ENCODE data around the gene AKAP13.

Gene AKAP13

DNA sequence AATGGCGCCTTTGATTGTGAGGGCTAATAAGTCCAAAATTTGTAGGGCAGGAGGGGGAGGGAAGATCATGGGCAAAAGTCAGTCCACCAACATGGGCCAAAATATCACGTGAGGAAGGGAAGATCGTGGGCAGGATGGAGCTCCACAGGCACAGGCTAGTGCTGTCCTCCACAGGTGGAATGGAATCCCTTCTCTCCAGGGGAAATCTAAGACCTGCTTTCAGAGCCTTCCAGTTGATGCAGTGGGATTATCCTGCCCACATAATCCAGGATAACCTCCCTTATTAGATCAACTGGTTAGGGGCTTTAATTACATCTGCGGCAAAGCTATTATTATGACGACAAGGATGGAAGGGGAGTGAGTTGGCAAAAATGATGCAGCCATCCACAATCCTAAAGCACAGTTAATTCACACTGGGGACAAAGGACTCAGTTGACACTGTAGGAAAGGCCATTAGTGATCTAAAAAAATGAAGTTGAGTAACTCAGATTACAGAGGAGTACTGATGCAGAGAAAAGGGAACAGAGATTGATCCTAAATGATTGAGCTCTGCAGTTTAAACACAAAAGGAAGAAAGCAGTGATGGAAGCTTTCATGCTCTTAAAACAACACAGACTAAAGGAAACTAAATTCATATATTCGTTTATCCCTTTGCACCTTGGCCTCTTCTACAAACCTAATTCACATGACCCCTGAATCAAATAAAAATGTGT, 159.8 kb downstream of the AKAP13 start:
- no peak for DNase-seq (ENCODE audit: low read depth)

DNA sequence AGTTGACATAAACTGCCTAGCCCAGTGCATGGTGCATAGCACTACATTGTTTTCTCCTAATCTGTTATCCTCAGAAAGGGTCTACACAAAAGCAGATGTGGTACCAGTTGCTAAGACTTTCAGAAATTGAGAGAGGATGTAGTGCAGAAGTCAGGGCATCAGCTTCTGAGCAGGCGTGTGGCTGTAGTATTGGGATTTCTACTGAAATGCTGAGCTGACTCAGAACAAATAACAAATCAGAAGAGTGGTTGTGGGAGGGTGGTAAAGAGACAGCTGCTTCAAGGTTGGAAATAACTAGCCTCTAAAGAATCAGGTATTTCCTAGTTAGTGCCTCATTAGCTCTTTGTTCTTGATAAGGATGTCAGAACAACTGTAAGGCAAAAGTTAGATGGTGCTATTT, 161.3 kb downstream of the AKAP13 start:
- no peak for DNase-seq (ENCODE audit: low read depth)

DNA sequence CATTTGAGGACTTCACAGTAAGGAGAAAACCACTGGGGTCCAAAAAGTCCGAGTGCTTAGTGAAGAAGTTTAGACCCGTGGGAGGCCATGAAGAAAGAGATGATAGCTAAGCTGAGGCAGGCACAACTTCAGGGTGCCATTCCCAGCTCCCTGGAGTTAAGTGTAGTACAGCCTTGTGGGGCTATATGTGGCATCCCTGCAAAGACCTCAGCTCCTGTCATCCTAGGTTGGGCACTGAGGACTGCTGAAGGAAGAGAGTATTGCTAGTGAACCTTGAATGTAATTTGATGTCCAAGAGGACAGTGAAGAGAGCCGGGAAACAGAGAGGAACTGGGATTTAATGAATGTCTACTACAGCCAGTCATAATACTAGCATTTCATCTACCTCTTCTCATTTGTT, 162.1 kb downstream of the AKAP13 start:
- DNase-seq (ENCODE audit: low read depth), result no peak

DNA sequence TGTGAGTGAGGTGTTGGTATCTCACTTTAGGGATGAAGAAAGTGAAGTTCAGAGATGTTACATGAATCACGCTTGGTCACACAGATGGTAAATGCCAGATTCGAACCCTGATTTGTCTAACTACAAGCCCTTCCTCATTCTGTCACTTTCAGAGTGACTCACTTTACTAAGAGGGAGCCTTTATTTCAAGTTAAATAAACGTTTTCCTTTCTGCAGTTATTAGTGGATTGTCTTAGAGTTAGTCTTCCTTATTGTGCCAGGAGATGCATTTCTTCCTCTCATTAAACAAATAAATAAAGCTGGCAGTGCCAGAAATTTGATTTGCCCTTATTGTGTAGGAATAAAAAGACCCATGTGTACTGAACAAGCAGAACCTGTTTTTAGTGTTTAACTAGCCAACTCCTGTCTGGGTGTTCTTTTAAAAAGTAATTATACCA, 162.5 kb downstream of the AKAP13 start:
- DNase-seq (ENCODE audit: low read depth), result no peak

DNA sequence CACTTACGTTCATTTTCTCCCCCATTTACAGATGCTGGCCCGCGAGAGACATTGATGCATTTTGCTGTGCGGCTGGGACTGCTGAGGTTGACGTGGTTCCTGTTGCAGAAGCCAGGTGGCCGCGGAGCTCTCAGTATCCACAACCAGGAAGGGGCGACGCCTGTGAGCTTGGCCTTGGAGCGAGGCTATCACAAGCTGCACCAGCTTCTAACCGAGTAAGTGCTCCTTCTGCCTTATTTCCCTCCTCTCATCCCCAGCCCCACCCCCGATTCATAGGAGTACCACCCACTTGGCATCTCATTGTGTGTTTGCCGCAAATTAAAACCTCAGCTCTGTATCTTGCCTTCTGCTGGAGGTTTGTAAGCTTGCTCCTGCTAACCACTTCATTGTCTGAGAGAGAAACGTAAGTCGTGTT, 163.3 kb downstream of the AKAP13 start:
- no peak for DNase-seq (ENCODE audit: low read depth)

DNA sequence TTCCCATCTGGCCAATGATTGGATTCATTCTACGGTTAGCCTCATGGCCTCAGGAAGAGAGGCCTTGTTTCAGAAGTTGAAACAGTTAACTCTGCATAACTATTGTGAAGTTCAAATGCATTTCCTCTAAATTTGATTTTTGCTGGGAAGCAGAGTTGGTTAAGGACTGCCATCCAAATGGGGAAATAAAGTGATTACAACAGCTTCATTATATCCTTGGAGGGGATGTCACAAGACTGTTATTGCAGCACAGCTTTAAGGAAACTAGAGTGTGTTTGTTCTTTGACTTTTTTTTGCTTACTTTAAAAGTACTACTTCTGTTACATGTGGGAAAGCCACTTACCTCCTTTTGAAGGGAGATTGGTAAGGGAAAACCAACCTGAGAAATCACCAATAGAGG, 164.8 kb downstream of the AKAP13 start:
- DNase-seq (ENCODE audit: low read depth), result no peak

DNA sequence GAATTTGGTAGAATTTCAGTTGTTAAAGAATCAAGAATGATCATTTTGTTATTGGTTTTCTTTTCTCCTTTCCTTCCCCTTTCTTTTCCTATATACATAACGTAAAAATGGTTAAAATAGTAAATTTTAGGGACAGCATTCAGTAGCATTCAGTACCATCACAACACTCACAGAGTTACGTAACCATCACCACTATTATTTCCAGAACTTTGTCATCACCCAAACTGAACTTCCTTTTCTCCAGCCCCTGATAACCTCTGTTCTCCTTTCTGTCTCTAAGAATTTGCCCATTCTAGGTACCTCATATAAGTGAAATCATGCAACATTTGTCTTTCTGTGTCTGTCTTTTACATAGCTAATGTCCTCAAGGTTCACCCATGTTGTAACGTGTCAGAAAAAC, 165.3 kb downstream of the AKAP13 start:
- DNase-seq (ENCODE audit: low read depth), result no peak

DNA sequence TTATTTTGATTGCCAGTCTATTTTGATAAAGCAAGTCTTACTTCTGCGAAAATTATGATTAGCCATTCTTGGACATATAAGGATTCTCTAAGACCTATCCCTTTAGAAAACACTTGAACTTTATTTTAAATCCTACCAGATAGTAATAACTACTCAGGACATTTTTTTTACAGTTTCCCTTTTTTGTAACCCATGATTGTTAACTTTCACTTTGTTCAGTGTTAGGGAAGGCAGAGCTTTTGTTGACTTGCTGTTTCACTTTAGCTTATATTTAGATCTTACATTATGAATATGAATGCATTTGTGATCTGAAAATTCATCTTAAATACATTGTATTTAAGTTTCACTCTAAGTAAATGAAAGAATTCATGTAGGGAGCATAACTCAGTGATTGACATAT, 167.0 kb downstream of the AKAP13 start:
- DNase-seq (ENCODE audit: low read depth), result no peak

DNA sequence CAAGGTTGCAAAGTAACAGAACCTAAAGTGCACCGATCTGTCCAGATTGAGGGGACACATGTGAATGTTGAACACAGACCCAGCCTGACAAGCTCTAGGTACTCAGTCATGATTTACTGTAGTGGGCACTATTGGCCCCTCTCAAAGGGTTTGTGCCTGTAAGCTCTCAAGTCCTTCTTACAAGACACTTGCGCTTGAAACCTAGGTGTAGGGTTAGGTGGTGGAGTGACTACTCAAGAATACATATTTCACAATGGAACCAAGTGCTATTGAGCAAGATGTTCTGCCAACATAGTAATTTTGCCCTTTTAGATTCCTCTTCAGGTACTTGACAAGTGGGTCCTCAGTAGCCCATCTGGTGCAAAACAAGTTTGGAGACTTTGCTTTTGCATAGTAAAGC, 169.9 kb downstream of the AKAP13 start:
- no peak for DNase-seq (ENCODE audit: low read depth)

DNA sequence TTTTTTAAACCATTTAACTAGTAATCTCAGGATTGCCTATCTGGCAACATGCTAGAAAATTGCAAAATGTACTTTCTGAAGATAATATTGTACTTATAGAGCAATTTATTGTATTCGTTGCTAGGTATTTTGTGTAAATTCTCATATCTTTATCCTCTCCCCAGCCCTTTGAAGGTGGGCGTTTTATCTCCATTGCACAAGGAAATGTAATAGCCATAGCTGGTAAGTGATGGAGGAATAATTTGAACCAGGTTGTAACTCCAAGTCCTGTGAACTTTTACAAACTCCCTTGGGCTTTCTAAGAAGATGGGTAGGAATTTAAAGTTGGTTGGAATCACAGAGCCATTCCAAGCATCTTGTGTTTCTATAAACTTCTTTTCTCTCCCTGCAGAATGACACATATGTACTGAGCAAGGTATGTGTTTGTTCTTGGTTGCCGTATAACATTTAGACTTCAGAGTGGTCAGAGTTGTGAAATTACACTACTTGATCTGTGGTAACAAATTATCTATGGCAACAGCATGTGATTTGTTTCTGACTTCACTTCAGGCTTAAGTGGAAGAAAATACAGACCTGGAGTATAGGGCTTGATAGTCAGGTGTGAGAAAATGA, 170.9 kb downstream of the AKAP13 start:
- DNase-seq (ENCODE audit: low read depth), result no peak

DNA sequence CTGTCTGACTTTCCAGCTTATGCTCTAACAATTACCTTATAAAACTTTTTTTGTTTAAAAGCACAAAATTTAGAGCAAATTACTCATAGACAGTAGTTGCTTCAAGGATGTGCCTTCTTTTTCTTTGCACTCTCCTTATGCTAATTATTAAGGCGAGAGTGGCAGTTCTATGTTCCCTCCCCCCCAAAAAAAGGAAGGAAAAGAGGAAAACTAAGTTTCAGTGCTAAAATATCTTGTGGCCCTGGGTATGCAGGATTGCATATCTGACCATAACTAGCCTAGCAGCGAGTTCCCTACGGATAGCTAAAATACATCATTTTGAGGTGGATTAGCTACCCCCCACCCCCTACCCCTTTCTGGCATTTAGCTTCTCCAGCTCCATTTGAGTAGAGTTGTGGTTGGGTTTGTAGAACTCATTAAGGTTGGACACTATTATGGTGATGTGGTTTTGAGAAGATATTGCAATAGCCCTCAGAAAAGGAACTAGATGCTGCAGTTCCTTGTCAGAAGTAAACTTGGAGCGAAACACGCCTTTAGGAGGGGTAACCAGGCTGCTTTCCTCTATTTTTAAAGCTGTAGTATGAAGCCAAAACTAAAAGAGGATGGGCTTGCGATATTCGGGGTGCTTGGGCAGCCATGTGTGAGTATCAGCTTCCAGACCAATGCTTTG, 174.6 kb downstream of the AKAP13 start:
- DNase-seq (ENCODE audit: low read depth), result no peak

DNA sequence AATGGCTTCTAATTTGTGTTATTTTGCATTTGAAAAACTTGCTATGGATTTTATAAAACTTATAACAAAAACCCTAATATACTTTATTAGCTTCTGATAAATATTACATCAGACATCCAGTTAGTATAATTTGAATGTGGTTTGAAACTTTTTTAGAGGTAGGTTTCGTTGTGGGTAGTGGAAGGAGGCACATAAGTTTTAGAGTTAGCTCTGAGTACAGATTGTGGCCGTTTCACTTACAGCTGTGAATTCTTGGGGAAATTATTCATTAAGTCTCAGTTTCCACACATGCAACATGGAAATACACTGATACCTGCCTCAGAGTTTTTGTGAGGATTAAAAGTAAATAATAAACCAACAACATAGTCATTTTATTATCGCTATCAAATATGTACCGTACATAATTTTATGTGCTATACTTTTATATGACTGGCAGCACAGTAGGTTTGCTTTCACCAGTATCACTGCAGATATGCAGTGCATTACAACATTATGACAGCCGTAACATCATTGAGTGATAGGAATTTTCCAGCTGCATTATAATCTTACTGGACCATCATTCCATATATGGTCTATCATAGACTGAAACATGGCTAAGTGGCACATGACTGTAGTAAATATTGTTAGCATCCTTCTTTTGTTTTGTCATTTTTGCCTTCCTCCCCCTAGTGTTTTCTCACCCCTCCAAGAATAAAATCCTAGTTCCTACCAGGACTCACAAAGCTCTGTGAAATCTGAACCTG, 175.6 kb downstream of the AKAP13 start:
- DNase-seq (ENCODE audit: low read depth), result no peak

DNA sequence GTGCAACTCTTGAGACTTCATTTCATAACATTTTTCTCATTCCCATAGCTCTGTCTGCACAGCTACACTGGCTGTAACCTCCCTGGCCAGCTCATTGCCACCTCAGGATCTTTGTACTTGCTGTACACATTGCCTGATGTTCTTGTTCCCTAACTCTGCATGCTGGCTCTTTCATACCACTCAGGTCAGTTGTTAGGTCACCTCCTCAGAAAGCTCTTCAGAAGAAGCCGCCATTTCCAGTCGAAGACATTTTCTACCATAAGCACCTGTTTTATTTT, 176.2 kb downstream of the AKAP13 start:
- DNase-seq (ENCODE audit: low read depth), result no peak

DNA sequence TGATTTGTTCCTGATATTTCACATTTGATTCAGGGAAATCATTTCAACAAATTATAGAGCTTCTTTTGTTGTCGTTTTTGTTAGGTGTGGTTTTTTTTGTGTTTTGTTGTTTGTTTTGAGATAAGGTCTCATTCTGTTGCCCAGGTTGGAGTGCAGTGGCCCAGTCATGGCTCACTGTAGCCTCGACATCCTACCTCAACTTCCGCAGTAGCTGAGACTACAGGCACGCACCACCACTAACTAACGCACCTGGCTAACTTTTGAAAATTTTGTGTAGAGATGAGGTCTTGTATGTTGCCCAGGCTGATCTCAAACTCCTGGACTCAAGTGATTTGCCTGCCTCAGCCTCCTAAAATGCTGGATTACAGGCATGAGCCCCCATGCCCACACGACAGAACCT, 177.0 kb downstream of the AKAP13 start:
- no peak for DNase-seq (ENCODE audit: low read depth)

DNA sequence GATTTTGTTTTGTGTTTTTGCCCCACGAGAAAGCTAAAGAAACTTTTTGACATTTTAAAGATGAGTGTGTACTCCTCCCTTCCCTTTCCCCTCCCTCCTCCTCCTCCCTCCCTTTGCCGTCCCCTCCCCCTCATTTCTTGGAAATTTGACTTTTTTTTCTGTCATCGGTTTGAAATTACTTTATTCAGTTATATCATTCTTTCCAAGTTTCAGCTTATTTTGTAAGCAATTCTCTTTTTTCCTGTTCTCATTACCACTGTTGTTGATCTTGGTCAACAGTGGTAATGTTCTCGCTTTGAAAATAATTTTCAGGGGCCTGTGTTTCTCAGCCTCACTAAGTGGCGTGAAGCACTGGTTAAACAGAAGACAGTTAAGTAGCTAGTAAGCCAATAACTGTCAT, 178.4 kb downstream of the AKAP13 start:
- no peak for DNase-seq (ENCODE audit: low read depth)

DNA sequence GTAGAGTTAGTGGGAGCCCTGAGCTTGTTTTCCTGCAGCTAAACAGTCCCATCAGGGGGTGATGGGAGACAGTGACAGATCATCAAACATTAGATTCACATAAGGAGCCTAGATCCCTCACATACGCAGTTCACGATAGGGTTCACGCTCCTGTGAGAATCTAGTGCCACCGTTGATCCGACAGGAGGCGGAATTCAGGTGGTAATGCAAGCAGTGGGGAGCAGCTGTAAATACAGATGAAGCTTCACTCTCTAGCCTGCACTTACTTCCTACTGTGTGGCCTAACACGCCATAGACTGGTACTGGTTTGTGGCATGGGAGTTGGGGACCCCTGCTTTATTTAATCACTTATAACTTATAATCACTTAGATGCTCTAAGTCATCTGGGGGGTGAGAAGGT, 179.1 kb downstream of the AKAP13 start:
- DNase-seq (ENCODE audit: low read depth), result no peak

DNA sequence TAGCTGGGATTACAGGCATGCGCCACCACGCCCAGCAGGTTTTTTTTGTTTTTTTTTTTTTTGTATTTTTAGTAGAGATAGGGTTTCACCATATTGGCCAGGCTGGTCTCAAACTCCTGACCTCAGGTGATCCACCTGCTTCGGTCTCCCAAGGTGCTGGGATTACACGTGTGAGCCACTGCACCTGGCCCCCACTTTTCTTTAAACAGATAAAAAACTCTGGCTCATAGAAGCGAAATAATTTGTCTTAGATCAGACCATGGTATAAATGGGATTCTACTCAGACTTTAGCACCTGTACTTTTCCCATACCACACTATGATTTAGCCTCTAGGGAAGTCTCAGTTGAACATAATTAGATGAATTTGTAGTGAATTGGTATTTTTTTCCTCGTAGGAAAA, 182.4 kb downstream of the AKAP13 start:
- no peak for DNase-seq (ENCODE audit: low read depth)

DNA sequence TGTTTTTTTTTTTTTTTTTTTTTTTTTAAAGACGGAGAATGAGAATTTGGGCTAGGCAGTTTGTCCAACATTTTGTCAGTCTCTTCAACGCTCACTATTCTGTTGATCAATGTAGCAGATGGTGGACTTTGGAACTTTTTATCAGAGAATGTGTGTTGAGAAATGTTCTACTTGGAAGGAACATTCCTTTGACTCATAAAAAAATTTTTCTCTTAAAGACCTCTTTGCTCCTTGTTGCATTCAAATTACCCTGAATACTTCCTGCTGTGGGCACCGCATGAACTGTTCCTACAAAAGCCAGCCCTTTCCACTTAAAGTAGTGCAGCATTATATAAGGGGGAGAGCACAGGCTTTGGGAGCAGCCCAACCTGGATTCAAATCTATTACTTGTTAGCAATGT, 182.9 kb downstream of the AKAP13 start:
- no peak for DNase-seq (ENCODE audit: low read depth)

DNA sequence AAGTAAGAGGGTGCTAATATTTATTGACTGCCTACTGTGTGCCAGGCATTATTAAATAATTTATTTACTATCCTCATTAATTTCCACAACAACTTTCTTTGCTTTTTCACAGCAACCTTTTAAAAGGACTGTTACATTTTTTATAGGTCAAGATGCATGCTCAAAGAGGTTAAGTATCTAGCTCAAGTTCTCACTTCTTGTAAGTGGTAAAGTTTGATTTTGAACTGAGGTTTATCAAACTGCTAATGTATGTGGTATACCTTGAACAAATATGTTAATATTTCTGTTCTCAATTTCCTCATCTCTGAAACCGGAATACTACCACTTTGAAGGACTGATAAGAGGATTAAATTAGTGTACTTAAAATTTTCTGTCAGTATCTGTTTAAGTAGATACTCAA, 183.3 kb downstream of the AKAP13 start:
- DNase-seq (ENCODE audit: low read depth), result no peak

DNA sequence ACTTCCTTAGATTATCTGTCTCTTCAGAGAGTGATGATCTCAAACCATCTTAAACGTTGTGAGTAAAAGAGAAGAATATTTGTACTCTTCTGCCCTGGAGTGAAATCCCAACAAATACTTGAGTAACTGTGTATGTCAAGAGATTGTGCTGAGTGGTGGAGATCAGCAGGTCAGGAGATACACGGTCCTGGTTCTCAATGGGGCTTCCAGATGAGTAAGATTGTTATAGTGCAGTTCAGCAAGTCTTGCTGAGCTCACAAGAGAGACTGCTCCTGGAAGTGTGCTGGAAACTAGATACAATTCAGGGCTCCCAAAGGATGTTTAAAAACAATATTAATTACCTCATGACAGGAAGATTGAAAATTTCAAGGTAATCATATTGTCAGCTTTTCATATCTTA, 184.3 kb downstream of the AKAP13 start:
- DNase-seq (ENCODE audit: low read depth), result no peak

DNA sequence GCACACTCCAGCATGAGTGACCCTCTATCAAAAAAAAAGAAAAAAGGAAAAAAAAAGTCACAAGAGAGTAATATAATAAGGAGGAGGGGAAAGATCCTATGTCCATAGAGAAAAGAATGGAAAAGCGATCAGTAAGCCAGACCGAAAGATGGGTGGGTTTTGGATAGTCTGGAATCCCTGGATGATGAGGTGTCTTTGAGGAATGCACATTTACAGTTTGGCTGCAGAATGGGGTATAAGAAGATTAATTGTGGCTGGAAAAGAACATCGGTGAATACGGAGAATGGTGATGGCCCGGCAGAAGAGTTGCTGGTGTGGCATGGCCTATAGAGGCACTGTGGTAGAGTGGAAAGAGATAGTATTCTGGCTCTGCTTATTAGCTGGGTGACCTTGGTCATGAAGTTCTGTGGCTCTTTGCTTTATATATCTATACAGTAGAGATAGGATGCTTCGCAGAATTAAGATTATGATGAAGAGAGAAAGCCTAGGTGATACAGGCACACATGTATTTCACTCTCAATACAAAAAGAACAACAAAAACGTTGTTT, 187.9 kb downstream of the AKAP13 start:
- DNase-seq (ENCODE audit: low read depth), result no peak

DNA sequence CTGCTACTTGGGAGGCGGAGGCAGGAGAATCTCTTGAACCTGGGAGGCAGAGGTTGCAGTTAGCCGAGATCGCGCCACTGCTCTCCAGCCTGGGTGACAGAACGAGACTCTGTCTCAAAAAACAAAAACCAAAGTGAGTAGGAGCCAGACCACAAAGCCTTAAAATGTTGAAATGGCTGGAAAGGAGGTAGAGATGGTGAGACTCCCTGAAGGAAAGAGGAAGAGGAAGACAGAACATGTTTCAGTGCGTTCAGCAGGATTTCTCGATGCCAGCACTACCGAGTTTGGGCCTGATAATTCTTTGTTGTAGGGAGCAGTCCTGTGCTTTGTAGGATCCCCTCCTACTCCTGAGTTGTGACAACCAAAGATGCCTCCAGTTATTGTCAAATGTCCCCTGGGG, 189.9 kb downstream of the AKAP13 start:
- no peak for DNase-seq (ENCODE audit: low read depth)

DNA sequence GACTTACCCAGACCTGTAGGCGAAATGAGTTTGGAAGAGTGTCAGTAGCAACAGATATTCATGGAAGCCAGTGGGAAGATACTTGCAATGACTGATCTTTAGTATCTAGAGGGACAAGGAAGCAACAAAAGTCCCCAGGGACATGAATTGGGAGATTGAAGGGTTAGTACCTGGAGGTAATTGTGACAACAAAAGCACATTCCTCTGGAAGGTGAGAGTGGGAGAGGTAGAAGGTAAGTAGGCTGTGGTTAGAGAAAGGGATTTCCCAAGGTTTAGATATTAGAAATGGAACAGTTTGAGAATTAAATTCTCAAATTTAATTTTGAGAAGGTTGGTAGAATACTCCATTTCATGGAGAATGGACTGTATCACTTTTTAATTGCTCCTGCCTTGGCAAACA, 191.4 kb downstream of the AKAP13 start:
- no peak for DNase-seq (ENCODE audit: low read depth)
